Measurements from ENCODE around the gene HAUS7. TPM values are rescaled to one million over a fixed set of nuclear protein-coding genes. Genes with fewer than 3 reads are reported as not detected.

The HAUS7 gene
- total RNA-seq, 1 experiment from 2014 or later = 28.9 TPM

DNA sequence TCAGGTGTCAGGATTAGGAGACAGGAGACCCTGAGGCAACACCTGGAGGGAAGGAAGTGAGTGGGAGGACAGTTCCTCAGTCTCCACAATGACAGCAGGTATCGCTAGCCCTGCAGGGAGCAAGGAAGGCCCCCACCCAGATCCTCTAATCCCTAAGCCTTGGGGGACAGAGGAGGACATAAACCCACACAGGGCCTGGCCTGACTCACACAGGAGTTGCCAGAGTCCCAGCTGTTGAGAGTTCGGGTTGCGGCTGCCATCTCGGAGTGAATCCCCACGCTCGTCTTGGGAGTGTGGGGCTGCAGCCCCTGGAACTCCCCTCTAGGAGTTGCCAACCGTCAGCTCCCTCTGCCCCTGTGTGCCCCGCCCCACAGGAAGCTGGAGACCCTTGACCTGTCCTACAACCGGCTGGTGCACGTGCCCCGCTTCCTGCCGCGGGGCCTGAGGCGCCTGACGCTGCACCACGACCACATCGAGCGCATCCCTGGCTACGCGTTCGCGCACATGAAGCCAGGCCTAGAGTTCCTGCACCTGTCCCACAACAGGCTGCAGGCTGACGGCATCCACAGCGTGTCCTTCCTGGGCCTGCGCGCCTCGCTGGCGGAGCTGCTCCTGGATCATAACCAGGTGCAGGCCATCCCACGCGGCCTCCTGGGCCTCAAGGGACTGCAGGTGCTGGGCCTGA, 15.2 kb upstream of the HAUS7 start:
- CTCF ChIA-PET = interaction anchor here (2.1 kb wide), 1 partner anchor 15 kb away, joined by 6 read pairs; the partner anchor contains the start of gene HAUS7
- no TSS peak for BruUV-seq (replicated peaks)

More for the DNA sequence above, 15.2 kb upstream of the HAUS7 start:
- intact Hi-C loops (cut with micrococcal nuclease) = no loop called here
- Histone ChIP-seq H3K36me3 (ENCODE audit: control insufficient read depth in 1 of 2, insufficient read depth in 2 of 2, low read length in 2 of 2) (no peaks in the 10 kb centered on the region), H3K9me3 (ENCODE audit: control insufficient read depth in 1 of 2, insufficient read depth in 1 of 2, low read depth in 1 of 2, low read length in 2 of 2) (no peaks in the 10 kb centered on the region), H4K20me1 (ENCODE audit: insufficient read depth) (no peaks in the 10 kb centered on the region), H3K4me3 (replicated peaks in 1 of 2; ENCODE audit: low read depth in 1 of 2, low read length in 2 of 2) (no peak overlapping the region), H3K4me2 (ENCODE audit: low read length) (no peak overlapping the region), H3K27ac (ENCODE audit: low read depth, low read length) (no peak overlapping the region), H3K79me2 (ENCODE audit: insufficient read depth, low read length) (no peaks in the 10 kb centered on the region), H3K9me2 (ENCODE audit: insufficient read depth) (no peaks in the 10 kb centered on the region), H2AFZ (ENCODE audit: low read depth, low read length, poor library complexity, severe bottlenecking) (no peak overlapping the region), H3K4me1 (ENCODE audit: control insufficient read depth in 1 of 2, insufficient read depth in 2 of 2, low read length in 2 of 2) (no peaks in the 10 kb centered on the region), H3K9ac (ENCODE audit: low read length) (no peak overlapping the region), H3K27me3 (ENCODE audit: insufficient read depth, low read length) (no peaks in the 10 kb centered on the region)
- ATAC-seq (no peak), DNase-seq (ENCODE audit: low read depth, low spot score) (no peak)
- POLR2A ChIA-PET = no interaction called here
- RAD21 ChIA-PET (ENCODE audit: low non-redundant PET in 1 of 2, low total read pairs in 2 of 2, uncharacterized antibody in 2 of 2, unreplicated experiment in 2 of 2) = no interaction called here
- TF ChIP-seq POLR2AphosphoS5 (IDR thresholded peaks at IDR 0.05; ENCODE audit: low read depth, low read length) (no peak), EZH2phosphoT487 (IDR thresholded peaks at IDR 0.05; ENCODE audit: borderline replicate concordance) (no peak), CBX3 (IDR thresholded peaks at IDR 0.05; ENCODE audit: low read depth) (no peak), SIN3A (IDR thresholded peaks at IDR 0.05; ENCODE audit: low read depth) (no peak), JUND (IDR thresholded peaks at IDR 0.05) (no peak), FOSL1 (IDR thresholded peaks at IDR 0.05; ENCODE audit: low read depth) (no peak)
- TF ChIP-seq, protein P1, sequence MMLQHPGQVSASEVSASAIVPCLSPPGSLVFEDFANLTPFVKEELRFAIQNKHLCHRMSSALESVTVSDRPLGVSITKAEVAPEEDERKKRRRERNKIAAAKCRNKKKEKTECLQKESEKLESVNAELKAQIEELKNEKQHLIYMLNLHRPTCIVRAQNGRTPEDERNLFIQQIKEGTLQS (IDR thresholded peaks at IDR 0.05) = no peak
- TF ChIP-seq, protein P2, sequence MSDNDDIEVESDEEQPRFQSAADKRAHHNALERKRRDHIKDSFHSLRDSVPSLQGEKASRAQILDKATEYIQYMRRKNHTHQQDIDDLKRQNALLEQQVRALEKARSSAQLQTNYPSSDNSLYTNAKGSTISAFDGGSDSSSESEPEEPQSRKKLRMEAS (IDR thresholded peaks at IDR 0.05) = no peak
- TF ChIP-seq, protein P3, sequence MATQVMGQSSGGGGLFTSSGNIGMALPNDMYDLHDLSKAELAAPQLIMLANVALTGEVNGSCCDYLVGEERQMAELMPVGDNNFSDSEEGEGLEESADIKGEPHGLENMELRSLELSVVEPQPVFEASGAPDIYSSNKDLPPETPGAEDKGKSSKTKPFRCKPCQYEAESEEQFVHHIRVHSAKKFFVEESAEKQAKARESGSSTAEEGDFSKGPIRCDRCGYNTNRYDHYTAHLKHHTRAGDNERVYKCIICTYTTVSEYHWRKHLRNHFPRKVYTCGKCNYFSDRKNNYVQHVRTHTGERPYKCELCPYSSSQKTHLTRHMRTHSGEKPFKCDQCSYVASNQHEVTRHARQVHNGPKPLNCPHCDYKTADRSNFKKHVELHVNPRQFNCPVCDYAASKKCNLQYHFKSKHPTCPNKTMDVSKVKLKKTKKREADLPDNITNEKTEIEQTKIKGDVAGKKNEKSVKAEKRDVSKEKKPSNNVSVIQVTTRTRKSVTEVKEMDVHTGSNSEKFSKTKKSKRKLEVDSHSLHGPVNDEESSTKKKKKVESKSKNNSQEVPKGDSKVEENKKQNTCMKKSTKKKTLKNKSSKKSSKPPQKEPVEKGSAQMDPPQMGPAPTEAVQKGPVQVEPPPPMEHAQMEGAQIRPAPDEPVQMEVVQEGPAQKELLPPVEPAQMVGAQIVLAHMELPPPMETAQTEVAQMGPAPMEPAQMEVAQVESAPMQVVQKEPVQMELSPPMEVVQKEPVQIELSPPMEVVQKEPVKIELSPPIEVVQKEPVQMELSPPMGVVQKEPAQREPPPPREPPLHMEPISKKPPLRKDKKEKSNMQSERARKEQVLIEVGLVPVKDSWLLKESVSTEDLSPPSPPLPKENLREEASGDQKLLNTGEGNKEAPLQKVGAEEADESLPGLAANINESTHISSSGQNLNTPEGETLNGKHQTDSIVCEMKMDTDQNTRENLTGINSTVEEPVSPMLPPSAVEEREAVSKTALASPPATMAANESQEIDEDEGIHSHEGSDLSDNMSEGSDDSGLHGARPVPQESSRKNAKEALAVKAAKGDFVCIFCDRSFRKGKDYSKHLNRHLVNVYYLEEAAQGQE (IDR thresholded peaks at IDR 0.05; ENCODE audit: low read depth) = no peak

Measured in HCT116 (cell line).